ENCODE data around the gene FUCA2. TPM values are rescaled to one million over a fixed set of nuclear protein-coding genes. Genes with fewer than 3 reads are reported as not detected.

FUCA2 gene
- total RNA-seq, 1 donor from 2014 or later, result 64.0 TPM

GRCh38 chr6:143536461-143536865 lies 24.9 kb upstream of the FUCA2 start:
- H3K9ac ChIP-seq (ENCODE audit: low read length), result peak overlapping the region; percentile 49
- H3K9me3 ChIP-seq (ENCODE audit: insufficient read depth, low read depth, low read length), result no peaks in the 10 kb centered on the region
- no peaks in the 10 kb centered on the region for H3K4me1 Mint-ChIP-seq (ENCODE audit: low read depth, unreplicated experiment)
- FAIRE-seq (no peak), DNase-seq (ENCODE audit: low read depth) (peak; percentile 24)
- no peak for TF ChIP-seq EZH2 (IDR thresholded peaks at IDR 0.05; ENCODE audit: insufficient read depth, low read length)
- TF ChIP-seq CTCF (IDR thresholded peaks at IDR 0.05; ENCODE audit: insufficient read depth, low read depth, low read length), result no peak
- H3K36me3 ChIP-seq (ENCODE audit: insufficient read depth, low read length), result no peaks in the 10 kb centered on the region
- H3K27ac Mint-ChIP-seq (ENCODE audit: unreplicated experiment), result no peak overlapping the region
- no peak overlapping the region for H3K27ac ChIP-seq (ENCODE audit: low read depth, low read length)
- peak overlapping the region; percentile 54 for H3K4me3 ChIP-seq (ENCODE audit: insufficient read depth, low read depth, low read length)
- H3K36me3 Mint-ChIP-seq (ENCODE audit: low read depth, unreplicated experiment), result no peaks in the 10 kb centered on the region
- peak overlapping the region; percentile 77 for H3K4me3 Mint-ChIP-seq (ENCODE audit: unreplicated experiment)
- peaks cover 7% of the 10 kb centered on the region for H3K79me2 ChIP-seq (ENCODE audit: insufficient read depth, low read length)
- no peaks in the 10 kb centered on the region for H3K27me3 ChIP-seq (ENCODE audit: insufficient read depth, low read length)
- peaks cover 4% of the 10 kb centered on the region for H3K4me1 ChIP-seq (ENCODE audit: insufficient read depth, low read length)
- peak overlapping the region; percentile 65 for H2AFZ ChIP-seq (ENCODE audit: low read depth, low read length)
- no peaks in the 10 kb centered on the region for H4K20me1 ChIP-seq (ENCODE audit: insufficient read depth, low read length)
- peaks cover 34% of the 10 kb centered on the region for H3K27me3 Mint-ChIP-seq (ENCODE audit: low read depth, unreplicated experiment)
- H3K9me3 Mint-ChIP-seq (ENCODE audit: unreplicated experiment), result no peaks in the 10 kb centered on the region
- H3K4me2 ChIP-seq (ENCODE audit: low read length), result peak overlapping the region; percentile 96

- DNase-seq (ENCODE audit: low read depth) (no peak), FAIRE-seq (no peak)
- H3K4me3 ChIP-seq (ENCODE audit: insufficient read depth, low read depth, low read length), result no peak overlapping the region
- no peaks in the 10 kb centered on the region for H3K4me1 Mint-ChIP-seq (ENCODE audit: low read depth, unreplicated experiment)
- H3K27ac ChIP-seq (ENCODE audit: low read depth, low read length), result no peak overlapping the region
- peaks cover 4% of the 10 kb centered on the region for H3K4me1 ChIP-seq (ENCODE audit: insufficient read depth, low read length)
- H3K79me2 ChIP-seq (ENCODE audit: insufficient read depth, low read length), result peaks cover 7% of the 10 kb centered on the region
- no peaks in the 10 kb centered on the region for H3K9me3 Mint-ChIP-seq (ENCODE audit: unreplicated experiment)
- H3K36me3 ChIP-seq (ENCODE audit: insufficient read depth, low read length), result no peaks in the 10 kb centered on the region
- H3K27me3 Mint-ChIP-seq (ENCODE audit: low read depth, unreplicated experiment), result peaks cover 29% of the 10 kb centered on the region
- H3K9ac ChIP-seq (ENCODE audit: low read length), result no peak overlapping the region
- no peak overlapping the region for H3K27ac Mint-ChIP-seq (ENCODE audit: unreplicated experiment)
- H4K20me1 ChIP-seq (ENCODE audit: insufficient read depth, low read length), result no peaks in the 10 kb centered on the region
- no peak for TF ChIP-seq CTCF (IDR thresholded peaks at IDR 0.05; ENCODE audit: insufficient read depth, low read depth, low read length)
- TF ChIP-seq EZH2 (IDR thresholded peaks at IDR 0.05; ENCODE audit: insufficient read depth, low read length), result no peak
- no peak overlapping the region for H2AFZ ChIP-seq (ENCODE audit: low read depth, low read length)
- no peak overlapping the region for H3K4me3 Mint-ChIP-seq (ENCODE audit: unreplicated experiment)
- no peaks in the 10 kb centered on the region for H3K36me3 Mint-ChIP-seq (ENCODE audit: low read depth, unreplicated experiment)
- H3K4me2 ChIP-seq (ENCODE audit: low read length), result no peak overlapping the region
- H3K27me3 ChIP-seq (ENCODE audit: insufficient read depth, low read length), result no peaks in the 10 kb centered on the region
- no peaks in the 10 kb centered on the region for H3K9me3 ChIP-seq (ENCODE audit: insufficient read depth, low read depth, low read length)
Measured at GRCh38 chr6:143535189-143535614, 23.7 kb upstream of the FUCA2 start.

- H3K27ac ChIP-seq (ENCODE audit: low read depth, low read length), result no peak overlapping the region
- DNase-seq (ENCODE audit: low read depth) (no peak), FAIRE-seq (no peak)
- Mint-ChIP-seq H3K27ac (ENCODE audit: unreplicated experiment) (no peak overlapping the region), H3K4me1 (ENCODE audit: low read depth, unreplicated experiment) (no peaks in the 10 kb centered on the region), H3K9me3 (ENCODE audit: unreplicated experiment) (no peaks in the 10 kb centered on the region), H3K4me3 (ENCODE audit: unreplicated experiment) (no peak overlapping the region), H3K36me3 (ENCODE audit: low read depth, unreplicated experiment) (no peaks in the 10 kb centered on the region), H3K27me3 (ENCODE audit: low read depth, unreplicated experiment) (peaks cover 11% of the 10 kb centered on the region)
- H3K9ac ChIP-seq (ENCODE audit: low read length), result no peak overlapping the region
- no peaks in the 10 kb centered on the region for H3K79me2 ChIP-seq (ENCODE audit: insufficient read depth, low read length)
- no peak overlapping the region for H2AFZ ChIP-seq (ENCODE audit: low read depth, low read length)
- no peaks in the 10 kb centered on the region for H4K20me1 ChIP-seq (ENCODE audit: insufficient read depth, low read length)
- no peaks in the 10 kb centered on the region for H3K36me3 ChIP-seq (ENCODE audit: insufficient read depth, low read length)
- H3K9me3 ChIP-seq (ENCODE audit: insufficient read depth, low read depth, low read length), result no peaks in the 10 kb centered on the region
- no peak overlapping the region for H3K4me2 ChIP-seq (ENCODE audit: low read length)
- no peak overlapping the region for H3K4me3 ChIP-seq (ENCODE audit: insufficient read depth, low read depth, low read length)
- H3K4me1 ChIP-seq (ENCODE audit: insufficient read depth, low read length), result peaks cover 4% of the 10 kb centered on the region
- no peak for TF ChIP-seq CTCF (IDR thresholded peaks at IDR 0.05; ENCODE audit: insufficient read depth, low read depth, low read length)
- TF ChIP-seq EZH2 (IDR thresholded peaks at IDR 0.05; ENCODE audit: insufficient read depth, low read length), result no peak
- no peaks in the 10 kb centered on the region for H3K27me3 ChIP-seq (ENCODE audit: insufficient read depth, low read length)
Measured at GRCh38 chr6:143531720-143532499, 20.4 kb upstream of the FUCA2 start.
